PC-3 (cell line): ENCODE measurements around the gene PACSIN1. TPM values are rescaled to one million over a fixed set of nuclear protein-coding genes. Genes with fewer than 3 reads are reported as not detected.

Experiments
- ATAC-seq: fragments of 200-7000 bp; cut with Tn5 transposase; 2 replicates; pipeline ENCODE4 v1.9.1; 2020; ENCODE audit warnings: mild to moderate bottlenecking, moderate library complexity
- BruUV-seq: library from RNA; stranded (reverse); fragments of 400-500 nt; replicated peaks from 2 replicates; lab custom pipeline; 2021; lab: Mats Ljungman, UMichigan
- CTCF ChIA-PET: fragments of 300-600 bp; sonication (Branson Sonifier 250); formaldehyde crosslinking; loops from one replicate; lab custom pipeline; 2022; ENCODE audit warnings: antibody characterized with exemption; lab: Charles Lee
- POLR2A ChIA-PET: fragments of 300-600 bp; sonication (Branson Sonifier 250); formaldehyde crosslinking; loops from one replicate; lab custom pipeline; 2022; ENCODE audit warnings: antibody characterized with exemption; ENCODE audit not compliant: unreplicated experiment; lab: Charles Lee
- DNase-seq: peaks from one replicate; pipeline ENCODE4 v3.0.0-alpha.2; 2015
- H2AFZ ChIP-seq: fragments of 300-600 bp; sonication (generic); 2 replicates; pipeline ENCODE4 v1.6.0; 2016; ENCODE audit warnings: antibody characterized with exemption, low read length
- H3F3A ChIP-seq: fragments of 300-600 bp; sonication (generic); one replicate; pipeline ENCODE4 v1.6.0; 2017; ENCODE audit warnings: antibody characterized with exemption, low read length, control low read depth, mild to moderate bottlenecking; ENCODE audit not compliant: unreplicated experiment
- H3K27ac ChIP-seq: fragments of 300-600 bp; sonication (generic); 2 replicates; pipeline ENCODE4 v1.5.1; 2016; ENCODE audit warnings: mild to moderate bottlenecking, low read length
- H3K27me3 ChIP-seq: fragments of 300-600 bp; sonication (generic); 2 replicates; pipeline ENCODE4 v1.6.1; 2016; ENCODE audit warnings: low read length, mixed read lengths
- H3K36me3 ChIP-seq: fragments of 300-600 bp; sonication (generic); 2 replicates; pipeline ENCODE4 v1.6.1; 2016; ENCODE audit warnings: low read depth, mixed run types, low read length, mixed read lengths
- H3K4me1 ChIP-seq: fragments of 300-600 bp; sonication (generic); 2 replicates; pipeline ENCODE4 v1.5.1; 2016; ENCODE audit warnings: low read length; ENCODE audit not compliant: insufficient read depth
- H3K4me2 ChIP-seq: fragments of 300-600 bp; sonication (generic); 2 replicates; pipeline ENCODE4 v1.6.0; 2016; ENCODE audit warnings: low read length
- H3K4me3 ChIP-seq: fragments of 300-600 bp; sonication (generic); 2 replicates; pipeline ENCODE4 v1.5.1; 2016; ENCODE audit warnings: mild to moderate bottlenecking, low read length, mixed read lengths
- H3K79me2 ChIP-seq: fragments of 300-600 bp; sonication (generic); 2 replicates; pipeline ENCODE4 v1.6.1; 2017; ENCODE audit warnings: low read length, mixed read lengths
- H3K9ac ChIP-seq: fragments of 300-600 bp; sonication (generic); 2 replicates; pipeline ENCODE4 v1.6.0; 2016; ENCODE audit warnings: mild to moderate bottlenecking, low read length
- H3K9me2 ChIP-seq: fragments of 300-600 bp; sonication (generic); replicated peaks from 2 replicates; pipeline ENCODE4 v1.6.1; 2016; ENCODE audit warnings: mixed run types, low read length, mixed read lengths
- H3K9me3 ChIP-seq: fragments of 300-600 bp; sonication (generic); 2 replicates; pipeline ENCODE4 v1.6.1; 2016; ENCODE audit warnings: low read length, mixed read lengths
- H4K20me1 ChIP-seq: fragments of 300-600 bp; sonication (generic); 2 replicates; pipeline ENCODE4 v1.6.1; 2016; ENCODE audit warnings: low read length, mixed read lengths
- CTCF ChIP-seq: fragments of 300-600 bp; sonication (generic); conservative IDR thresholded peaks from 2 replicates; pipeline ENCODE4 v1.5.1; 2017; ENCODE audit warnings: antibody characterized with exemption, low read depth, mild to moderate bottlenecking, low read length
- EZH2 ChIP-seq: fragments of 300-600 bp; sonication (generic); IDR thresholded peaks from one replicate; pipeline ENCODE4 v1.6.1; 2017; ENCODE audit warnings: antibody characterized with exemption, mild to moderate bottlenecking, low read length; ENCODE audit not compliant: unreplicated experiment
- EZH2phosphoT487 ChIP-seq: fragments of 300-600 bp; sonication (generic); IDR thresholded peaks from 2 replicates; pipeline ENCODE4 v1.6.1; 2018; ENCODE audit warnings: mild to moderate bottlenecking, antibody characterized with exemption, low read length, borderline replicate concordance
- intact Hi-C: fragments of 100-400 bp; cut with micrococcal nuclease; formaldehyde crosslinking; loops from 2 replicates; pipeline ENCODE4 v1.9.0; 2023
- total RNA-seq: library from RNA; depleted of rRNA; stranded (reverse); fragments of >200 nt; gene quantifications from 2 replicates; pipeline ENCODE4 v1.2.3, GENCODE V29; 2014

PACSIN1 gene
- total RNA-seq, 1 experiment from 2014 or later, result 2.3 TPM

- Histone ChIP-seq H3K4me2 (no peak overlapping the region), H3K9me2 (no peaks in the 10 kb centered on the region), H3K4me1 (peaks cover 7% of the 10 kb centered on the region; the same call in 1 of the 2 replicates), H3F3A (no peaks in the 10 kb centered on the region), H3K27me3 (no peaks in the 10 kb centered on the region), H4K20me1 (no peaks in the 10 kb centered on the region), H3K9me3 (no peaks in the 10 kb centered on the region), H3K9ac (no peak overlapping the region), H2AFZ (no peak overlapping the region), H3K4me3 (no peak overlapping the region), H3K27ac (no peak overlapping the region), H3K36me3 (no peaks in the 10 kb centered on the region), H3K79me2 (no peaks in the 10 kb centered on the region)
- DNase-seq (no peak), ATAC-seq (no peak)
- intact Hi-C loops, result no loop called here
- TF ChIP-seq EZH2 (no peak), EZH2phosphoT487 (no peak), CTCF (no peak)
- POLR2A ChIA-PET, result interaction anchor here (0.7 kb wide), 1 partner anchor 49 kb away, joined by 3 read pairs; no protein-coding TSS in a partner anchor
- no TSS peak for BruUV-seq
- CTCF ChIA-PET, result interaction anchor here (0.6 kb wide), 2 partner anchors 27 to 74 kb away, joined by 3 to 5 read pairs; no protein-coding TSS in a partner anchor
Measured at GRCh38 chr6:34474754-34475153, 8.9 kb downstream of the PACSIN1 start.

- Histone ChIP-seq H3K27me3 (no peaks in the 10 kb centered on the region), H3F3A (no peaks in the 10 kb centered on the region), H3K9me2 (no peaks in the 10 kb centered on the region), H3K4me1 (peaks cover 7% of the 10 kb centered on the region; the same call in 1 of the 2 replicates), H3K9me3 (no peaks in the 10 kb centered on the region), H3K27ac (no peak overlapping the region), H4K20me1 (no peaks in the 10 kb centered on the region), H2AFZ (no peak overlapping the region), H3K79me2 (no peaks in the 10 kb centered on the region), H3K36me3 (no peaks in the 10 kb centered on the region), H3K4me3 (no peak overlapping the region), H3K4me2 (no peak overlapping the region), H3K9ac (no peak overlapping the region)
- no peak for DNase-seq
- intact Hi-C loops, result no loop called here
- TF ChIP-seq EZH2, result no peak
- no peak for TF ChIP-seq CTCF
- no peak for TF ChIP-seq EZH2phosphoT487
- ATAC-seq, result no peak; the same call in 1 of the 2 replicates
- ChIA-PET POLR2A (no interaction called here), CTCF (interaction anchor here (0.6 kb wide), 2 partner anchors 28 to 75 kb away, joined by 3 to 5 read pairs; no protein-coding TSS in a partner anchor)
- no TSS peak for BruUV-seq
Measured at GRCh38 chr6:34475238-34475682, 9.4 kb downstream of the PACSIN1 start.

- Histone ChIP-seq H3K9me3 (no peaks in the 10 kb centered on the region), H2AFZ (no peak overlapping the region), H3F3A (no peaks in the 10 kb centered on the region), H3K4me1 (peaks cover 7% of the 10 kb centered on the region; the same call in 1 of the 2 replicates), H3K9ac (no peak overlapping the region), H3K4me2 (no peak overlapping the region), H3K27me3 (no peaks in the 10 kb centered on the region), H3K79me2 (no peaks in the 10 kb centered on the region), H3K27ac (no peak overlapping the region), H3K9me2 (no peaks in the 10 kb centered on the region), H3K4me3 (no peak overlapping the region), H3K36me3 (no peaks in the 10 kb centered on the region), H4K20me1 (no peaks in the 10 kb centered on the region)
- ATAC-seq, result no peak
- no peak for TF ChIP-seq EZH2phosphoT487
- no peak for TF ChIP-seq CTCF
- TF ChIP-seq EZH2, result no peak
- ChIA-PET POLR2A (interaction anchor here (0.5 kb wide), 1 partner anchor 500 kb away, joined by 4 read pairs; no protein-coding TSS in a partner anchor), CTCF (no interaction called here)
- DNase-seq, result no peak
- BruUV-seq, result no TSS peak
- intact Hi-C loops, result no loop called here
Measured at GRCh38 chr6:34475767-34476328, 10.0 kb downstream of the PACSIN1 start.
